Cardiac fibroblast (primary cell): Measurements from ENCODE around the gene EYA4.

Experiments used
- DNase-seq, 2 donors: peaks; one replicate each; pipeline versions ENCODE4 v3.0.0 to v3.0.0-alpha.2; 2010; ENCODE audit warnings: low read depth in 2 of 2
- H3K4me3 ChIP-seq, 2 donors: replicated peaks in 1 of 2; 1 replicate in 1 of 2; 2 replicates in 1 of 2; pipeline ENCODE4 v1.5.1; 2011; ENCODE audit warnings: low read depth in 2 of 2, low read length in 2 of 2, mild to moderate bottlenecking in 2 of 2, moderate library complexity in 1 of 2
- CTCF ChIP-seq: IDR thresholded peaks from one replicate; pipeline ENCODE4 v1.5.1; 2011; ENCODE audit warnings: low read depth, mild to moderate bottlenecking, low read length, inconsistent platforms

Gene EYA4

GRCh38 chr6:133312006-133312405 lies 70.8 kb downstream of the EYA4 start:
- no peak for TF ChIP-seq CTCF
- H3K4me3 ChIP-seq: no peak overlapping the region
- no peak for DNase-seq

DNA sequence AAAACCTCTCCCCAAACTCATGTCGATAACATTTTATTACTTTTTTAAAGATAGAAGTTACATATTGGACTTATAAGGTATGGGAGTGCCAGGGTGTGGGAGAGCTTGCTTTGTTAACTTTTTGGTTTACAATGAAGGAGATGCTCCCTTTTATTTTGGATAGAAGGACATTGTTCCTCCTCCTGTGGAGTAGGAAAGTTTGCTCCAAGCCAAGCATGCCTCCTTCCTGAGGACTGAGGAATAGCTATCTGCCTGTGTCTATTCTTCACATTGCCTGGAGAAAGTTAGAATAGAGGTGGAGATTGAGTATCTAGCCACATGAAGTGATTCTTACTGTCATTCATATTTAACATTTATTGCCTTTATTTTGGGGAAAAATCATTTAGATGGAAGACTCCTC lies 71.9 kb downstream of the EYA4 start:
- DNase-seq: no peak
- TF ChIP-seq CTCF: no peak
- H3K4me3 ChIP-seq: no peak overlapping the region

DNA sequence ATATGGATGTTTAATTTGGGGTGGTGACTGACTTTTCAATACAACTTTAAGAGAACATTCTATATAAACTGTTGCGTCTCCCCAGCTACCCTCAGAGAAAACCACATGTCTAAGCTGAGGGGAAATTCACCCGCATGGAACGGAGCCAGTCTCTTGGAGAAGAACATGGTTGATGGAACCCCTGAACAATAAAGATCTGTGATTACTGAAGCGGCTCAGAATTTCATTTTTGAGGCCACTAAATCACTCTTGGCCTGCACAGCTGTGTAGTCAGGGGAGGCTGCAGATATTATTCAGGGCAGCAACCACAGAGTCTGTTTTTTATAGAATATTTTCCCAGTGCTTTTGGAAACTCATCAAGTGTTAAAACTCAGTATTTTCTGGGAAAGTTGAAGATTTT lies 73.8 kb downstream of the EYA4 start:
- no peak overlapping the region for H3K4me3 ChIP-seq
- no peak for DNase-seq
- no peak for TF ChIP-seq CTCF

DNA sequence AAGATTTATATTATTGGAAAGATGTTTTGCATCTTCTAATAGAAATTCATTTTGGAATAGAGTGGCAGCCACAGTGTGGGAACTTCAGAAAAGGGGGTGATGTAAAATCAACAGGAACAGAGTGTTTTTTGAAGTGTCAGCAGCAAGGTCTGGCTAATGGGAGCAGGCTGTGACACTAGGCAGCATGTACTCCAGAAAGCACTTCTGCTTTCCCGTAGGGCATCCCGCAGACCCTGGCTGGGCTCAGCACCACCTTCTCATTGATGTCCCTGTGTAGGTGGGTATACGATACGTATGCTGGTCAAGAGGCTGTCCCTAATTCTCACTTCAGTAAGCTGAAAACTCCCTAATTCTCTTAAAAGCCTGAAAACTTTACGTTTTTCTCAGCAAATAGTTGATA lies 74.7 kb downstream of the EYA4 start:
- DNase-seq: no peak
- TF ChIP-seq CTCF: no peak
- H3K4me3 ChIP-seq: no peak overlapping the region

DNA sequence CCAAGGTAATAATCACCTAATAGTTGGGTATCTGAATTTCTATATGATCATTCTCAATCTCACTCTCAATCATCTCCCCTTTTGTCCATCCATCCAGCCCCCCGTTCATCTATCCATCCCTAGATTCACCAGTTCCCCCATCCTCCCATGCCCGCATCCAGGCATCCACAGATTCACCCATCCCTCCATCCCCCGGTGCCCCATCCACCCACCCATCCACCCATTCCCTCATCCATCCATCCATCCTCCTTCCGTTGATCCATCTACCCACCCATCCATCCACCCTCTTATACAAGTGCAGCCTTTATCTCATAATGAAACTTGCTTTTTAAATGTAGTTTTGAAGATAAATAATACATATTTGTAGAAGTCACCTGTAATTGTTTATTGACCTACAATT lies 76.5 kb downstream of the EYA4 start:
- DNase-seq: no peak
- H3K4me3 ChIP-seq: no peak overlapping the region
- TF ChIP-seq CTCF: no peak

DNA sequence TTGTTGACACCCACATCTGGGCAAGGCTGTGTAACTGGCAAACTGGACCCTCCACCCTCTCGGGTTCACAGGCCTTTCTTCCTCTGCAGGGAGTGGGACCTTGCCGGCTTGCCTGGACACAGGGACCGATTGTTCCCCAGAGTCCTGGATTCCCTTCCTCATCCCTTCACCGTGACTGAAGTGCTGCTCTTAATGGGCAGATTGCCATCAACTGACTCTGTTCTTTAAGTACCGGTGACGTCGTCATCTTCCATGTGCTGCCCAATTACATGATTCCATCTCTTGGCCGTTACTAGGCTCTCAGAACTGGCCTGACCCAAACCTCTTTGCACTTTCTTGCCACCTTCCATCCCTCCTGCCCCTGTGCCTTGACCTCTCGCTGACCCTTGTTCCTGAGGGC lies 85.4 kb downstream of the EYA4 start:
- H3K4me3 ChIP-seq: no peak overlapping the region
- no peak for TF ChIP-seq CTCF
- peak in 1 of 2 donors; percentile 21 for DNase-seq

DNA sequence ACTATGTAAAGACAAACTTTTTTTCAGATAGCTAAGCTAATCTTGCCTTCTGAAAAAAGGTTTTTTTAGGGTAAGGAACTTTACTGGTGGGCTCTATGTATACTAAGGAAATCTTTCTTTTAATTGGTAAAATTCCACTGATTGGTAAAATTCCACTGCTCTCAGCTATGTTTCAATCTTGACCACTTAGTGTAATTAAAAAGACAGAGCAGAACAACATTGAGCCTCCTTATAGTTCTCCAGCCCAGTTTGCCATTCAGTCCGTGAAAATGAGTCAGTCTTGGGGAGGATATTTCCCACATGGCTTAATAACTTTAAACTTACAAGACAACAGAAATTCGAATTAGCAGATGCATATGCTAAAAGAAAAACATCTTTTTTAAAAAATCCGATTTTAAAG lies 92.7 kb downstream of the EYA4 start:
- DNase-seq: peak in 1 of 2 donors; percentile 7
- no peak for TF ChIP-seq CTCF
- H3K4me3 ChIP-seq: no peak overlapping the region
